PFSK-1 (cell line): ENCODE results near the gene PNKD. TPM values are rescaled to one million over a fixed set of nuclear protein-coding genes. Genes with fewer than 3 reads are reported as not detected.

ENCODE experiments used
- FOXP2 ChIP-seq: optimal IDR thresholded peaks from 2 replicates; pipeline ENCODE3; 2011; ENCODE audit warnings: borderline replicate concordance, control low read depth, inconsistent platforms; ENCODE audit not compliant: insufficient read depth; ENCODE audit errors: extremely low read length, extremely low read depth
- POLR2AphosphoS5 ChIP-seq: IDR thresholded peaks from 2 replicates; pipeline ENCODE4 v1.6.1; 2012; ENCODE audit warnings: low read depth, mild to moderate bottlenecking, control low read depth, low read length, moderate library complexity
- SIN3A ChIP-seq: IDR thresholded peaks from 2 replicates; pipeline ENCODE4 v1.6.1; 2012; ENCODE audit warnings: mild to moderate bottlenecking, low read length, moderate library complexity, borderline replicate concordance; ENCODE audit not compliant: insufficient read depth
- TAF1 ChIP-seq: IDR thresholded peaks from 2 replicates; pipeline ENCODE4 v1.6.1; 2012; ENCODE audit warnings: low read length, control low read depth, borderline replicate concordance; ENCODE audit not compliant: insufficient read depth
- polyA plus RNA-seq: library from polyadenylated mRNA; unstranded; fragments of >200 nt; gene quantifications from one replicate; pipeline ENCODE4 v1.2.1, GENCODE V29; 2012; ENCODE audit warnings: low read depth, missing spikeins; ENCODE audit not compliant: insufficient read length
- TF ChIP-seq, protein P1 (sequence below), 2 experiments: IDR thresholded peaks; 2 replicates each; pipeline versions ENCODE4 v1.6.1 to v1.8.0; 2011 to 2012; ENCODE audit warnings: low read depth in 2 of 2, low read length in 2 of 2, control low read depth in 1 of 2, inconsistent platforms in 1 of 2, mild to moderate bottlenecking in 1 of 2, moderate library complexity in 1 of 2; ENCODE audit not compliant: insufficient read depth in 1 of 2

The PNKD gene, protein sequence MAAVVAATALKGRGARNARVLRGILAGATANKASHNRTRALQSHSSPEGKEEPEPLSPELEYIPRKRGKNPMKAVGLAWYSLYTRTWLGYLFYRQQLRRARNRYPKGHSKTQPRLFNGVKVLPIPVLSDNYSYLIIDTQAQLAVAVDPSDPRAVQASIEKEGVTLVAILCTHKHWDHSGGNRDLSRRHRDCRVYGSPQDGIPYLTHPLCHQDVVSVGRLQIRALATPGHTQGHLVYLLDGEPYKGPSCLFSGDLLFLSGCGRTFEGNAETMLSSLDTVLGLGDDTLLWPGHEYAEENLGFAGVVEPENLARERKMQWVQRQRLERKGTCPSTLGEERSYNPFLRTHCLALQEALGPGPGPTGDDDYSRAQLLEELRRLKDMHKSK
- 47.0 TPM for polyA plus RNA-seq

- TF ChIP-seq POLR2AphosphoS5 = peak; percentile 66; the same call in 1 of the 2 replicates
- TF ChIP-seq FOXP2 = peak; percentile 64
- 0 out of 2 replicates have a peak, but pooled peaks have one; percentile 8 for TF ChIP-seq SIN3A
- TF ChIP-seq TAF1 = peak; percentile 47; the same call in 1 of the 2 replicates
- TF ChIP-seq, protein P1, sequence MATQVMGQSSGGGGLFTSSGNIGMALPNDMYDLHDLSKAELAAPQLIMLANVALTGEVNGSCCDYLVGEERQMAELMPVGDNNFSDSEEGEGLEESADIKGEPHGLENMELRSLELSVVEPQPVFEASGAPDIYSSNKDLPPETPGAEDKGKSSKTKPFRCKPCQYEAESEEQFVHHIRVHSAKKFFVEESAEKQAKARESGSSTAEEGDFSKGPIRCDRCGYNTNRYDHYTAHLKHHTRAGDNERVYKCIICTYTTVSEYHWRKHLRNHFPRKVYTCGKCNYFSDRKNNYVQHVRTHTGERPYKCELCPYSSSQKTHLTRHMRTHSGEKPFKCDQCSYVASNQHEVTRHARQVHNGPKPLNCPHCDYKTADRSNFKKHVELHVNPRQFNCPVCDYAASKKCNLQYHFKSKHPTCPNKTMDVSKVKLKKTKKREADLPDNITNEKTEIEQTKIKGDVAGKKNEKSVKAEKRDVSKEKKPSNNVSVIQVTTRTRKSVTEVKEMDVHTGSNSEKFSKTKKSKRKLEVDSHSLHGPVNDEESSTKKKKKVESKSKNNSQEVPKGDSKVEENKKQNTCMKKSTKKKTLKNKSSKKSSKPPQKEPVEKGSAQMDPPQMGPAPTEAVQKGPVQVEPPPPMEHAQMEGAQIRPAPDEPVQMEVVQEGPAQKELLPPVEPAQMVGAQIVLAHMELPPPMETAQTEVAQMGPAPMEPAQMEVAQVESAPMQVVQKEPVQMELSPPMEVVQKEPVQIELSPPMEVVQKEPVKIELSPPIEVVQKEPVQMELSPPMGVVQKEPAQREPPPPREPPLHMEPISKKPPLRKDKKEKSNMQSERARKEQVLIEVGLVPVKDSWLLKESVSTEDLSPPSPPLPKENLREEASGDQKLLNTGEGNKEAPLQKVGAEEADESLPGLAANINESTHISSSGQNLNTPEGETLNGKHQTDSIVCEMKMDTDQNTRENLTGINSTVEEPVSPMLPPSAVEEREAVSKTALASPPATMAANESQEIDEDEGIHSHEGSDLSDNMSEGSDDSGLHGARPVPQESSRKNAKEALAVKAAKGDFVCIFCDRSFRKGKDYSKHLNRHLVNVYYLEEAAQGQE (IDR thresholded peaks at IDR 0.05; ENCODE audit: insufficient read depth in 1 of 2, low read depth in 2 of 2, low read length in 2 of 2) = no peak
Observed at GRCh38 chr2:218269900-218270720, at the start of gene PNKD, which contains the start of gene AAMP. Gene PNKD (plus strand): TSS chr2:218270519. CDS start chr2:218270536, 17 bp downstream. Gene AAMP (minus strand): TSS chr2:218270137. CDS start chr2:218270086, 51 bp downstream.

DNA sequence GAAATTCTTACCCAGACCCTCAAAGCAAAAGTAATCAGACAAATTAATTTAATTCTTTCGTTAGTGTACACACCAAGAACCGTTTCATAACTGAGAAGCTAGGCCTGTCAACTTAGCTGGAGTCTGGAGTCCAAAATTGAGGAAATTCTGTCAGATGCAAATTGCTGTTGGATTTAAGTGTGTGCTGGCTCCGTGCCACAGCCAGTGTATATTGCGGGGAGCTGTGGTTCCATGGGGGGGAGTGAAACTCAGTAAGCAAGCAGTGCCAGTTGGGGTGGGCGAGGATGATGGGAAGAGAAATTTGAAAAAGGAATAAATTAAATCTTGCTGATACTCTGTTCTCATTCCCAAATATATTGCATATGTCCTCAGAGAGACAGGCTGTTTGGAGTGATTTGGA is 49.3 kb upstream of the PNKD start:
- TF ChIP-seq FOXP2 (no peak), POLR2AphosphoS5 (no peak), SIN3A (no peak), TAF1 (no peak)
- TF ChIP-seq, protein P1 (IDR thresholded peaks at IDR 0.05; ENCODE audit: insufficient read depth in 1 of 2, low read depth in 2 of 2, low read length in 2 of 2) = no peak

- TF ChIP-seq SIN3A = no peak
- no peak for TF ChIP-seq FOXP2
- TF ChIP-seq TAF1 = no peak
- TF ChIP-seq POLR2AphosphoS5 = no peak
- TF ChIP-seq, protein P1 (IDR thresholded peaks at IDR 0.05; ENCODE audit: insufficient read depth in 1 of 2, low read depth in 2 of 2, low read length in 2 of 2) = no peak
Observed at GRCh38 chr2:218223046-218223445, 47.3 kb upstream of the PNKD start.

DNA sequence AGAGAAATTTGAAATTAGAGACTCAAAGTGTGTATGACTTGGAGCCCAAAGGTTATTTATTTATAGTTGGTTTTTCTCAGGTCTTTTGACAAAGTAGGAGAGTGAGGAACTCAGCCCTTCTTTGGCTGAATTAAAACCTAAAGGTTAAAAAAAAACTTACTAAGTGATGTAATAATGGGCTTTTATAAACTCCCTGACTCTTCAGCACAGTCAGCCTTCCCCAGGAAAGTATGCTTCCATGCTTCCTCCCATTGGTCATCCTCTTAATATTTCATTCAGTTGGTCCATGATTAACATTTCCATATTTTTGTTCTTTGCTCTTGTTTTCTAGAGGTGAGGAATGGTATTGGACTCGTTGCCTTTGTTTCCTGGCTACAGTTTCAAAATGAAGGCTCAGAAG is 46.1 kb upstream of the PNKD start:
- TF ChIP-seq POLR2AphosphoS5 (no peak), SIN3A (no peak), FOXP2 (no peak), TAF1 (no peak)
- TF ChIP-seq, protein P1 (IDR thresholded peaks at IDR 0.05; ENCODE audit: insufficient read depth in 1 of 2, low read depth in 2 of 2, low read length in 2 of 2) = no peak
